Pulmonary artery endothelial cell (primary cell): ENCODE data around the gene PSG1. TPM values are rescaled to one million over a fixed set of nuclear protein-coding genes. Genes with fewer than 3 reads are reported as not detected.
"Not testable (repeated sequence)": the region's sequence is repeated elsewhere in the genome, so short reads cannot be mapped to it uniquely, and the experiment has no call there.

ENCODE experiments used
- DNase-seq: peaks from one replicate; pipeline ENCODE4 v3.0.0-alpha.2; 2011; ENCODE audit warnings: low read depth, low spot score
- total RNA-seq: library from RNA; depleted of rRNA; stranded (reverse); fragments of >200 nt; gene quantifications from 2 replicates; pipeline ENCODE4 v1.2.3, GENCODE V29; 2014

The PSG1 gene
- total RNA-seq = under 0.01 TPM in 1 of 2 replicates, not detected in the other

DNA sequence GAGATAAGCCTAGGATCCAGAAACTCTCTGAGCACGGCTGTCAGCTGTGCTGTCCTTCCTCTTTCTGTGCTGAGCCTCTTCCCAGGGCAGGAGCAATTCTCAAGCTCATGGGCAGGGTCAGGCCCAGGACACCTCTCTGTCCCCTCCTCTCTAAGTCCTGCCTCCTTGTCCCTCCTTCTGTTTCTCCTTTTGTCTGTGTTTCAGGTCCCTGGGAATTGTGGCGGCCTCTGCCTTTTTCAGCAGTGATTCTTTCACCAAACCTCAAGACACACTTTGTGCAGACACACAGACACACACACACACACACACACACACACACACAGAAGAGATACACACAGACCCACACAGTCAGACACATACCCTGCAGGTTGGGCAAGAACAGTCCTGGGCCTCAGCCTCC, at the start of gene PSG1:
Gene PSG1 (minus strand): TSS at position 101 of the 400 bp plus-strand sequence. CDS start 132 bp downstream, outside the sequence.
- DNase-seq = no peak

DNA sequence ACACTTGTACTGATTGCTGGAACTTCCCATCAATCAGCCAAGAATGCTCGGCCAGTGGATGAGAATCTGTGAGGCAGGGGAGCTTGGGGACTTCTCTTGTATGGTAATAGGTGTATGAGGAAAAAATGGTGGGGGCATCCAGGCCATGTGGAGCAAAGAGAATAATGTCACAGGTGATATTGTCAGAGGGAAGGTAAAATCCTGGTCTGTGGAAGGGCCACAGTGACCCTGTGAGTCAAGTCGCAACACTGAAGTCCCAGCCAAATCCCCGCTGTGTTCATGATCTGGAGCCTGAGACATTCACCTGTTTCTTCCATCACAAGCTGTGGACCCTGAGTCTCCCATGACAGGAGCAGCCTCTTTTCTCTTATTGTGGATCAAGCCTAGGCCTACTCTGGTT, 49.4 kb upstream of the PSG1 start:
- DNase-seq = no peak

DNA sequence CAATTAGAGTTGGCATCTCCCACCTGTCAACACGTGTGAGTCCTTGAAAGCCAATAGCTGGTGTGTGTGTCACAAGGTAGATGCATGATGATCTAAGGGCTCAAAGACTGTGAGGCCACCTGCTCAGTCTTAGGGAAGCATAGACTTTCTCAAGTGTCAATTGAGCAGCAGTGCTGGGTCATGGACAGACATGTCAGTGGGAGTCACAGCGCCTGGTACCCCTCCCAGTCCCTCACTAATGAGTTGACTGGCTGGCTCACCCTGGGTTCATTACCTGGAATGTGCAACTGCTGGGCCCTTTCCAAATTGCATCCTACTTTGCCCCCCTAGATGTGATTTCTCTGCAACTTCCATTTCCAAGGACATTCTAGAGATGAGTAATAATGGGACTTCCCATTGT, 47.3 kb upstream of the PSG1 start:
- DNase-seq = no peak

DNA sequence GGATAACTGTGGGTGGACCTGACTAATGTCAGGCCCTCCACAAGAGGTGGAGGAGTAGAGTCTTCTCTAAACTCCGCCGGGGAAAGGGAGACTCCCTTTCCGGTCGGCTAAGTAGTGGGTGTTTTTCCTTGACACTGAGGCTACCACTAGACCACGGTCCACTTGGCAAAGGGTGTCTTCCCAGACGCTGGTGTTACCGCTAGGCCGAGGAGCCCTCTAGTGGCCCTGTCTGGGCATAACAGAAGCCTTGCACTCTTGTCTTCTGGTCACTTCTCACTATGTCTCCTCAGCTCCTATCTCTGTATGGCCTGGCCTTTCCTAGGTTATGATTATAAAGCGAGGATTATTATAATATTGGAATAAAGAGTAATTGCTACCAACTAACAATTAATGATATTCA, 43.6 kb upstream of the PSG1 start:
- DNase-seq = not testable (repeated sequence)

DNA sequence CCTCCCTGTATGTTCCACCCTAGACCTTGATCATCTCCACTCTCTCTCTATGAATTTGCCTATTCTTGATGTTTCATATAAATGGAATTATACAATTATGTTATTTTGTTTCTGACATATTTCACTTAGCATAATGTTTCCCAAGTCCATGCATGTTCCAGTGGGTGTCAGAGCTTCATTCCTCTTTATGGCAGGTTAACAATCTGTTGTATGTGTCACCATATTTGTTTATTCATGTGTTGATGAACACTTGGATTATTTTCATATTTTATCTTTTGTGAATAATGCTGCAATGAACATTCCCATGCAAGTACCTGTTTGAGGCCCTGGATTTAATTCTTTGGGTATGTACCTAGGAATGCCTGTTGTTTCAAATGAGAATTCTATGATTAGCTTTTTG, 41.5 kb upstream of the PSG1 start:
- DNase-seq = not testable (repeated sequence)

DNA sequence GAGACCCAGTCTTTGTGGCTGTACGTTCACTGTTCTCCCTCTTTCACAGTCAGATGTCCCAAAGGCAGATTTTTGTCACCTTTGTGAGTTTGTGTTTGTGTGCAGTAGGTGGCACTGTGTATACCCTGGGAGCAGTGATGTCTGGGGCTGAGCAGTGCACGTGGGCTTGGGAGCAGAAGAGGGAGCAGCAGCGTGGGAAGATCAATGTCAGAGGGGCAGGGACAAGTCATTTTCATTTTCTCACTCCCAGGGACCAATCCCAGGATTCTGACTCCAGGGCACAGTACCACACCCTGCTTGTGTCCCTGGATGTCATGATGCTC, 40.2 kb upstream of the PSG1 start:
- no peak for DNase-seq

DNA sequence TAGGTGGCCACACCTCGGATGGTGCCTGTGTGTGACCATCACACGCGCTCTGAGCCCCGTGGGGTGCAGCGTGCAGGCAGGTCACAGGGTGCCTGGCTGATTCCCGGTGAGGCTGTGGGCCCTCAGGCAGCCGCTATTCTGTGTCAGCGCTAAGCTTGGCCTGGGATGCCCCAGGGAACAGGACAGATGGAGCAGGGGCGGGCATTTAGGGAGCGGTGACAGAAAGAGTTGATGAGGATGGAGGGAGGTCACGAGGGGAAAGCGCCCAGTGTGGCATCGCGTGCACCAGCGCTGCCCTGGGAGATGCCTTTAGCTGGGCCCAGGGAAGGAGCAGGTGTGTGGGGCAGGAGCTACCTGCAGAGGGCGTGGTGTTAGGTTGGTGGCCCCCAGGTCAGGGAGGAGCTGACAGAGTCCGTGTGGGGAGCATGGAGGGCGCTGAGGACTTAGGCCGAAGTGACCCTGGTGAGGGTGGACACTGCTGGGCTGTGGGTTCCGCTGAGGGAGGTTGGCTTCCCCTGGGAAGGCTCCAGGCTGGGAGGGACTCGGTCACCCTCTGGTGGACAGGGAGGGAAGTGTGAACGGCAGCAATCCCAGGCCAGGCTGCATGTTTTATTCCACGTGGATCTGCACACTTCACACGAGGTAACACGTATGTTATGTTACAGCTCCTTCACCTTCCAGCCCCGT, 39.7 kb upstream of the PSG1 start:
- DNase-seq = not testable (repeated sequence)

DNA sequence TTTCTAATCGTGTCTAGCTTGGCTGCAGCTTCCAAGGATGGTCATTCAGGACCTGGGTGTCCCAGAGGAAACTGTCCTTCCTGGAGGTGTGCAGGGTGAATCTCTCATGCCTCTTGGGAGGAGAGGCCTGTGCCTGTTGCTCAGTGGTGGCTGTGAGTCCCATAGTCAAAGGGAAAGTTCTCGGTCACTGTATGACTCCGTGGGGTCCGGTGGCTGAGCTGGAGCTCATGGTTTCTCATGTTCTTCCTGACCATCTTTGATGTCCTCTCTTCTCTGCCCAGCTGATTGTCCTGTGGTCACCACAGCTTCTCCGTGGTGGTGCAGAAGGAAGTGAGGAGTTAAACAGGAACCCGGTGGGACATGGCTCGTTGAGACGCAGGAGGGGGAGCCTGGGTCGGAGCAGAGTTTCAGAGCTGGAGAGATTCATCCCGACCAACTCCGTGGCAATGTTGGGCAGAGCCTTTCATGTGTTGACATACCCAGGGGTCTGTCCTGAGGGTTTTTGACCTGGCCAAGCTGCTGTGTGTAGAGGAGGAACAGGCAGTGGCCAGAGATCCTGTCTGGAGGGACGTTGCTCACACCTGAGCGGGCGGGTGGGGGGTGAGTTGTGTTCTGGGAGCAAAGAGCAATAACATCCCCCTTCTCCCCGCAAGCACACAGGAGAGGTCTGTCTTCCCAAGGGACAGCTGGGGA, 39.0 kb upstream of the PSG1 start:
- not testable (repeated sequence) for DNase-seq

DNA sequence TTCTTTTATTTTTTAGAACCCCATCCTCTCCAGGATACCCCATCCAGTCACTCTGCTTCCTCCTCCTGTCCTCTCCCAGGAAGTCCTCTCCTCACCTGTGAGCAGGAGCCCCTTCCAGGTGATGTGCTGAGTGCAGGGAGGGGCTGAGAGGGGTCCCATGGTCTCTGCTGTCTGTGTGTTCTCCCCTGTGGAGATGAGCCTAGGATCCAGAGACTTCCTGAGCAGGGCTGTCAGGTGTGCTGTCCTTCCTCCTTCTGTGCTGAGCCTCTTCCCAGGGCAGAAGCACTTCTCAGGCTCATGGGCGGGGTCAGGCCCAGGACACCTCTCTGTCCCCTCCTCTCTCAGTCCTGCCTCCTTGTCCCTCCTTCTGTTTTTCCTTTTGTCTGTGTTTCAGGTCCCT, 38.1 kb upstream of the PSG1 start, which contains the start of gene PSG6:
Gene PSG6 (minus strand): TSS at position 261 of the 400 bp plus-strand sequence. CDS start 102 bp downstream, at position 159.
- DNase-seq = not testable (repeated sequence)

DNA sequence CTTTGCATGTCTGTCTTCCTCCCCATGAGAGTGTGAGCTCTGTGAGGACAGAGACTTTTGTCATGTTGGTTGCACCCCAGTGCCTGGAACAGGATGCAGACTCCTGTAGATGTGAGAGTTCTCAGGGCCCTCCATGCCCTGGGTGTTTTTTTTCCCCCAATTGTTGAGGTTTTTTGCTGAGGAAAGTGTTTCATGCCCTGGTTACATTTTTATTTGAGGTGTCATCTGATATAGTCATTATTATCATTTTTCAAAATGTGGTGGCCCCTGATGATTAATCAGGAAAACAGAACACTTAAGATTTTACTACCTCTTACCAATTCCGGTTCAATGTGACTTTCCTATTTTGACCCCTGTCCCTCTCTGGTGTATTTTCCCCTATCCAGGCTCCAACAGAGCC, 37.4 kb upstream of the PSG1 start:
- not testable (repeated sequence) for DNase-seq

DNA sequence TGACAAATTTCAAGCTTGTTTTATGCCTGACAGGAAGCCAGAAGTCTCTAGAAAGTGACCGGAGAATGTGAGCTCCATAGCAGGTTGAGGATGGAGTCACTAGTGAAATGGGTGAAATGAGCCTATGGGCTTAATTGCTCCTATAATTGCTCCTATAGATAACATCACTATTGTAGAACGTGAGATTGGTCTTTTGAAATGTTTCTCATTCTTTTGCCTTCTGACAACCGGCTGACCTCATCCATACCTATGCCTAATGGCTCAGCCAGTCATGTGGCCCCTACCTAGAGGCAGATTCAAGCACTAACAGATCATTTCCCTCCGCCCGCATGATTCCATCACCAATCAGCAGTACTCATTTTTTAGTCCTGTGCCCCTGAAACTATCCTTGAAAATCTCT, 34.0 kb upstream of the PSG1 start:
- DNase-seq = not testable (repeated sequence)

DNA sequence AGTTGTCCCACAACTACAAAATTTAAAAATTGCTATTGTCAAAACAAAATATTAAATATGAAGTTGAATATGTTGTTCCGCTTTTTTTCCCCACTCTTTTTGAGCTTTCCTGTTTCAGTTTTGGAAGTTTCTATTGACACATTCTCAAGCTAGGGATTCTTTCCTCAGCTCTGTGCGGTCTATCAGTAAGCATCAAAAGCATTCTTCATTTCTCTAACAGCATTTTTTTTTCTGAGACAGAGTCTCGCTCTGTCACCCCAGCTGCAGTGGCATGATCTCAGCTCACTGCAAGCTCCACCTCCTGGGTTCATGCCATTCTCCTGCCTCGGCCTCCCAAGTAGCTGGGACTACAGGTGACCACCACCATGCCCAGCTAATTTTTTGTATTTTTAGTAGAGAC, 33.4 kb upstream of the PSG1 start:
- not testable (repeated sequence) for DNase-seq

DNA sequence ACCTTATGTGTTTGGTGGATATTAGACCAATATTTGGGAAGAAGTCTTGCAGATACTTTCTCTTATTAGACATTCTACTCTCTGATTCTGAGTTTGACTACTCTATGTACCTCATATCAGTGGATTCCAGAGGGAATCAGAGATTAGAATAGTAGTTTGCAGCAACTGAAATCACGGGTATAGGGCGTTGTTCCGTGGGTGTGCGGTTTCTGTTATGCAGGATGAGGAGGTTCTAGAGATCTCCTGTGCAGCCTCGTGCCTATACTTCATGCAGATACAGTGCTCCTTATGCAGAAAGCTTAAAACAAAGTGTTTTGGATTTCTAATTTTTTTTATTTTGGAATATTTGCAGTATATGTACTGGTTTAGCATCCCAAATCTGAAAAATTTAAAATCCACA, 32.2 kb upstream of the PSG1 start:
- DNase-seq = not testable (repeated sequence)

DNA sequence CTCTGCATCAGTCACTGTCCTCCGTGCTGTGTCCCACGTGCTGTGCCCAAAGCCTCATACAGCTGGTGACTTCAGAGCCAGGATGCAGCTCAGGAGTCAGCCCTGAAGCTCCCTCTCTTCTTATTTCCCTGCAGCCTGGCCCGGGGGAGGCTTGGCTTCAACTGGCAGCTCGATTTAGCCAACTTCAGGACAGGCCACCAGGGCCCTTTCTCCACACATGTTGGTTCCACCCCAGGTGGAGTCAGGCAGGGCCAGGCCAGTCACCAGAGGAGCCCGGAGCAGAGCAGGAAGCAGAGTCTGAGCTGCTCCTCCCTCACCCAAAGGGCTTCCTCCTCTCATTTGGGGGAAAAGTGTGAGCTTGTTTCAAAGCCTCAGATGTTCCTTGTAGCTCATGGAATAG, 26.6 kb upstream of the PSG1 start:
- DNase-seq = not testable (repeated sequence)

DNA sequence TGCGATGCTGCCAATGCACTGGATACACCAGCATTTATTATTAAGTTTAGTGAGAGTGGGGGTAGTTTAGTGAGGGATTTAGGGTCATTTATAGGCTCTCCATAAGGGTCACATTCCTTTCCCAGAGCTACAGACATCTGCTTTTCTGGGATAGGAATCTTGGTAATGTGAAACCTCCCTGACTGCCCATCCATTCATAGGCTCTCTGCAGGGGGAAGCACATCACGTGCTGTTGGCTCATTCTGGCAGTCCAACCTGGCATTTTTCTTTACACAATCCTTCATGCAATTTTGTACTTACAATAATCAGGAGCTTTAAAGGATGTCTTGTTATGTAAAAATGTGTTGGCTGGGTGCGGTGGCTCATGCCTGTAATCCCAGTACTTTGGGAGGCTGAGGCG, 21.0 kb upstream of the PSG1 start:
- not testable (repeated sequence) for DNase-seq

DNA sequence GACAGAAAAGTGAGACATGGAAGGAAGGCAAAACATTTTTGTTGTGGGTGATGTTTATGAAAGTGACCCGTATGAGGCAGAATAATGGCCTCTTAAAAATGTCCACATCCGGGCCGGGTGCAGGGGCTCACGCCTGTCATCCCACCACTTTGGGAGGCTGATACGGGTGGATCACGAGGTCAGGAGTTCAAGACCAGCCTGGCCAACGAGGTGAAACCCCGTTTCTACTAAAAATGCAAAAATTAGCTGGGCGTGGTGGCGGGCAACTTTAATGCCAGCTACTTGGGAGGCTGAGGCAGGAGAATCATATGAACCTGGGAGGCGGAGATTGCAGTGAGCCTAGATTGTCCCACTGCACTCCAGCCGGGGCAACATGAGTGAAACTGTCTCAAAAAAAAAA, 20.2 kb upstream of the PSG1 start:
- DNase-seq = not testable (repeated sequence)

DNA sequence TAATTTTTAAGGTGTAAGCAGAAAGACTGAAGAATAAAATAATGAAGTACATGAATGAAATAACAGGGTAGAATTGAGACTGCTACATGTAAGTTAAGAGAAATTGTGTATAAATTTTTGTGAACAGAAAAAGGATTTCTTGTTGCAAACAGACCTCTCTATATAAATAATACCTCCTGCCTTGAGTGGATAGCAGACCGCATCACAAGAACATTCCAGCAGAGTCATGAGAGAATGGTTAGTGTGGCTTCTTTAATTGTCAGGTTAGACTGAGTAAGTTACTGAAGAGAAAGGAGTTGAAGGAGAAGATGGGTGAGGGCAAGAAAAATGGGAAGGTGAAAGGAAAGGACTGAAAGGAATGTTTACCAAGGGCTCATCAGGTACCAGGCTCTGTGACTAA, 19.6 kb upstream of the PSG1 start:
- DNase-seq = not testable (repeated sequence)

DNA sequence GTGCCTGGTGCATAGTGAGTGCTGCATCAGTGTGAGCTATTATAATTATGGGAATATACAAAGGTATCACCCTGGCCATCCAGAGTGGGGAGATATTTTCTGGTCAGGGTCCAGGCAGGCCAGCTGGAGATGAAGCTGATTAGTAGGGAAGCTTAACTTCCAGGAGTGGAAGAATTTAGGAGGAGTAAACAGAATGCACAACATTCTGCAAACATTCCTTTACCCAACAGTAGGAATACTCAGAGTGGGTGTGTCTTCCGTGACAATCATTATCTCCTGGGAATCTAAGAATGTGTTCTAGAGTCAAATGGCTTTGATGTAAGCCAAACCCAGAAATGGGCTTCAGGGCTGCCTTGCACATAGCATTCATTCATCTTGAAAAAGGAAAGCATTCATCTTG, 19.1 kb upstream of the PSG1 start:
- not testable (repeated sequence) for DNase-seq

DNA sequence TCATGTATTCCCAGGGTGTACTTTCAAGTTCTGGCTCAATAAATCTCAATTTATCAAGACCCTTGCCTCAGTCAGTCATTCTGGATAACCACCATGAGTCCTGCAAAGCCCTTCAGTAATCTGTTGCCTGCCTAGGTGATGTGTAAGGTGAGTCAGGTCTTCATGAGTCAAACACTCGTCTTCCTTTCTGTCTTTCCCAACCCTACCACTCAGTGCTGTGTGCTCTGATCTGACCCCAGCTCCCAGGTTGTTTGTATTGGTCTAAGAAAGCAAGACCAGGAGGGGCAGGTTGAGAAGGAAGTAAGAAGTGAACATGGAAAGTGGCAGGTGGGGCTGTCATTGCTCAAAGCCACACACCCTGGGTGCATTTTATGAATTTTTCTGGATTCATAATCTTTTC, 18.2 kb upstream of the PSG1 start:
- not testable (repeated sequence) for DNase-seq

DNA sequence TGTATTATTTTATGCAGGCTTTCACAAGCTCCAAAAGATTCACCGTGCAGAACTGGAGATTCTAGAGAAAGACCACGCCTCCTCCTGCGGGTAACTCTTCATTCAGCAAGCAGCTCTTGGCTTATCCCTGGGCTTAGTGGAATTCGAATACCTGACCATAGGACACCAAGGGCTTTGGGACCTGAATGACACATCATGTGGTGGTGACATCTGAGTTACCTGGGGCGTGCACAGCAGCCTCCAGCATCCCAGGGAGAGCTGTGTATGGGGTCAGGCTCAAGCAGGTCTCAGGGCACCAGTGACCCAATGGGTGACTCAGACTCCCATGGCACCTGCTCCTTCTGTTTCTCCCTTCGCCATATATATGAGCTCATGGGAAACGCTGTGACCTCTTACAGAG, 10.9 kb upstream of the PSG1 start:
- not testable (repeated sequence) for DNase-seq

DNA sequence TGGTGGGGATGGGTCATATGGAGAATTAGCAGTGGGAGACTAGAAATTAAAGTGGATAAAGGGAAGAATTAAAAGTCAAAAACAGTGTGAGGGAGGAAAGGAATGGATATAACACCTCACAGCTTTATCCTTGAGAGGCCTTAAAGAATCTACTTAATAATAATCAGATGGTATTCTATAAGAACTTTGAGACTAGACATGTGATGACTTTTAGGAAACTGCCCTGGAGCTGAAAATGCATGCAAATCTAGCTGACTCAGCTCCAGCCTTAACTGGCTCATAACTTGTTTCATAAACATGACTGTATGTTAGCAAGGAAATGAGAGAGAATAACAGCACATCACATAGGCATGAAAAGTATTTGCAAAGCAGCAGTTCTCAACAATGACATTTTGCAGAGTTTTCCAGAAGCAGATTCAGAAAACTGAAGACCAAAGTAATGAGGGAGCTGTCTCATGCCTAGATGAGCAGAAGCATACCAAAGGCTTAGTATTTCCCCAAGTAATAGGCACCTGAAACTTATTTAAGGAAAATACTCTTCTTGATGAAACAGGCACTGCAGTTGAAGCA, 8.4 kb upstream of the PSG1 start:
- not testable (repeated sequence) for DNase-seq

DNA sequence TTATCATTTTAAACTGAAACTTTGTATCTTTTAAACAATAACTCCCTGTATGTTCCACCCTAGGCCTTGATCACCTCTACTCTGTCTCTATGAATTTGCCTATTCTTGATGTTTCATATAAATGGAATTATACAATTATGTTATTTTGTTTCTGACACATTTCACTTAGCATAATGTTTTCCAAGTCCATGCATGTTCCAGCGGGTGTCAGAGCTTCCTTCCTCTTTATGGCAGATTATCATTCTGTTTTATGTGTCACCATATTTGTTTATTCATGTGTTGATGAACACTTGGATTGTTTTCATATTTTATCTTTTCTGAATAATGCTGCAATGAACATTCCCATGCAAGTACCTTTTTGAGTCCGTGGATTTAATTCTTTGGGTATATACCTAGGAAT, 3.2 kb upstream of the PSG1 start:
- not testable (repeated sequence) for DNase-seq

DNA sequence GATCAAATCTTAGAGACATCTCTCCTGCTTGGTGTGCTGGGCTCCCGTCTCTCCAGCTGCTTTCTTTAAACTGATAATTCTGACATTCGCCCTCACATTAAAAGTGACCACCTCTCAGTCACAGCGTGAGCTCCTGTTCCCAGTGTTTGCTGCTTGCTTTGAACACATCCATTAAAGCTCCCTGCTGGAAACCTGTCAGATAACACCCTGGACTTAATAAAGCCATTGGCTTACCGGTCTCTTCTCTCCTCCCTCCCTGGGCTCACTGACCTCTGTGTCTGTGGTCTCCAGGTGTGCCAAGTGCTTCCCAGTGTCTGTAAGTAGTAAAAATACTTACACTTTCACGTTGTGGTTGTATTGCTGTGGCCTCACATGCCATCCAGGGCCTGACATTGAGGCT, 2.5 kb upstream of the PSG1 start:
- not testable (repeated sequence) for DNase-seq
